ENCODE data around the gene POLK. TPM values are rescaled to one million over a fixed set of nuclear protein-coding genes. Genes with fewer than 3 reads are reported as not detected.

Gene POLK
- total RNA-seq (2016; rRNA removed; fragmentation: Illumina TruSeq; extraction: Trizol) (11.7 and 17.2 TPM in 2 replicates), polyA plus RNA-seq (2011; rRNA removed) (7.8 and 8.6 TPM in 2 replicates), polyA minus RNA-seq (2011; rRNA and poly(A)+ RNA removed; ENCODE audit: low replicate concordance) (3.7 and 13.3 TPM in 2 replicates), Bru-seq, nascent RNA (percentile 63 among the genes with signal in this experiment), BruChase-seq, experiment 1, labeled RNA remaining after a 6-hour chase (percentile 61 among the genes with signal in this experiment), BruChase-seq, experiment 2, labeled RNA remaining after a 2-hour chase (percentile 62 among the genes with signal in this experiment)
- 1.6 and 2.7 TPM in 2 replicates for total RNA-seq (2016; cell fraction: cytosol; rRNA removed; fragmentation: Illumina TruSeq; extraction: Trizol; ENCODE audit: low read depth)
- total RNA-seq (2016; cell fraction: insoluble cytoplasmic fraction; rRNA removed; fragmentation: Illumina TruSeq; extraction: Trizol) = 11.7 and 17.1 TPM in 2 replicates
- total RNA-seq (2016; cell fraction: membrane; rRNA removed; fragmentation: Illumina TruSeq; extraction: Trizol) = 4.0 and 4.1 TPM in 2 replicates
- total RNA-seq (2016; cell fraction: nucleus; rRNA removed; fragmentation: Illumina TruSeq; extraction: Trizol) = 16.5 and 20.9 TPM in 2 replicates
- 2.6 and 3.4 TPM in 2 replicates for polyA plus RNA-seq (2011; cell fraction: cytosol; rRNA removed)
- 4.9 and 5.8 TPM in 2 replicates for polyA plus RNA-seq (2011; cell fraction: nucleus; rRNA removed)
- polyA plus RNA-seq (2012) = 5.9 and 6.9 TPM in 2 replicates
- 0.16 TPM in 2 replicates for polyA plus RNA-seq (2016; cell fraction: cytosol; fragmentation: Illumina TruSeq; extraction: Trizol; ENCODE audit: low read depth)
- 6.5 and 6.8 TPM in 2 replicates for polyA plus RNA-seq (2016; cell fraction: insoluble cytoplasmic fraction; fragmentation: Illumina TruSeq; extraction: Trizol; ENCODE audit: low read depth)
- 0.63 and 0.77 TPM in 2 replicates for polyA plus RNA-seq (2016; cell fraction: membrane; fragmentation: Illumina TruSeq; extraction: Trizol; ENCODE audit: low read depth)
- polyA plus RNA-seq (2016; cell fraction: nucleus; fragmentation: Illumina TruSeq; extraction: Trizol; ENCODE audit: insufficient read depth, low read depth) = 10.7 and 11.2 TPM in 2 replicates
- polyA minus RNA-seq (2011; cell fraction: cytosol; rRNA and poly(A)+ RNA removed) = 6.9 and 7.8 TPM in 2 replicates
- 28.2 and 32.2 TPM in 2 replicates for polyA minus RNA-seq (2011; cell fraction: nucleus; rRNA and poly(A)+ RNA removed)
- long read RNA-seq, experiment 1, partial matches to known transcripts = 0 of 1 reads
- long read RNA-seq, experiment 1, other reads (novel, unspliced or antisense) = 1 of 1 reads
- long read RNA-seq, experiment 2, partial matches to known transcripts = 0 of 5 reads
- long read RNA-seq, experiment 2, other reads (novel, unspliced or antisense) = 5 of 5 reads

DNA sequence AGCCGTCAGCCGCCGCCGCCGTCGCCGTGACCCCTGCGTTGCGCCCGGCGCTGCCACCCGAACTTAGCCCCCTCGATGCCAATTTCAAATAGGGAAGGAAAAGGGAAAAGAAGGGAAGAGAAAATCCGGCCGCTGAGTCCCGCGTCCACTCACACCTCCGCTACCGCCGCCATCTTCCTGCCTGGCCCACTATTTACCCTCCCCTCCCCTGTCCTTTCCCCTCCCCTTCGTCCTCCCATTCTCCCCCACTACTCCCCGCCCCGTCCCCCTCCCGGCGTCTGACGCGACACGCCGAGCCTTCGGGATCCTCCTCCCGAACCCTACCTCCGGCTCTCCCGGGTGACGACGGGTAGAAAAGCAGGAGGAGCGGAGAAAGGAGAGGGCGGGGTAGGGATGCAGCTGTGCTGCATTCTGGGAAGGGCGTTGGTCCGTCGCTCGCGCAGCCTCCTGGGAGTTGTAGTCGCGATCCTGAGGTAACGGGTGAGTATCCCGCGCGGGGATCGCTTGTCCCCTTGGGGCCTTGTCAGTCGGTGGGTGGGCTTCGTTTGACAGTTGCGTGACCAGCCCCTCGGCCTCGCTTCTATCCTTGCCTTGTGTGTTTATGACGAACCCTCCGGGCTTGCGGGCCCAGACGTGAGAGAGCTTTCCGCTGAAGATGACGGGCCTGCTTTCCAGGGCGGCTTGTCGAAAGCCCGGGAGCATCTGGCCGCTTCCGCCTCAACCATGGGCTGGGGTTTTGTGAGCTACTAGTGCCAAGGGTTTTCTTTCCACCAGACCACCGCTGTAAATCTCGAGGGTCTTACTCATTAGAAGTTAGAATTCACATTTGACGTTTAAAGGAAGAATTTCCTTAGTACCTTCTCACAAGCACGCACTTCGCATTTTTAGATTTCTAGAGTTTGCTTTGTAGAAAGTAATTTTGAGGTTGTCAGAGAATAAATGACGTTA lies at the start of gene POLK, which contains the start of gene CERT1:
Gene POLK (plus strand): TSS at position 457 of the 948 bp plus-strand sequence.
Gene CERT1 (minus strand): TSS at position 195 of the 948 bp plus-strand sequence. CDS start 422 bp downstream, outside the sequence.
- H3K27me3 ChIP-seq (ENCODE audit: control insufficient read depth in 1 of 2, insufficient read depth in 2 of 2, low read length in 2 of 2) = no peaks in the 10 kb centered on the region; a peak in 1 of 5 replicates
- 1% methylated on average over 53 of the region's 71 CpGs for WGBS (ENCODE audit: low lambda C conversion rate)
- ChIA-PET CTCF (ENCODE audit: low intra/inter-chr PET ratio, low total read pairs) (no interaction called here), POLR2A (interaction anchor here (0.6 to 1.2 kb wide), 4 partner anchors 175 to 1887 kb away, joined by 3 to 7 read pairs (median 4); partner anchors contain the start of gene HMGCR)
- in situ Hi-C loops (cut with HindIII; ENCODE audit: extremely low pct_ligation_motif_present, low pct_unique_long_range_greater_than_20kb) (loop anchor here (25.0 kb wide), 1 partner anchor 824 kb away; the partner anchor contains the start of gene HEXB), intact Hi-C loops (cut with micrococcal nuclease; ENCODE audit: unreplicated experiment) (loop anchor here (10.0 kb wide), 1 partner anchor 173 kb away; no protein-coding TSS in a partner anchor)
- H3K4me1 ChIP-seq (ENCODE audit: insufficient read depth, low read length) = peaks cover 43% of the 10 kb centered on the region
- peak; percentile 97 for ATAC-seq
- H2AFZ ChIP-seq (ENCODE audit: low read length) = peak within 1 kb of the TSS; percentile 69
- DNase-seq (ENCODE audit: low spot score) = peak; percentile 96
- peak within 1 kb of the TSS; percentile 83 for H3K27ac ChIP-seq (ENCODE audit: extremely low read length, insufficient read depth, low read length)
- H3K4me3 ChIP-seq (replicated peaks in 1 of 3; ENCODE audit: insufficient read depth in 1 of 3, low read depth in 2 of 3, low read length in 3 of 3) = peak within 1 kb of the TSS; percentile 89 to 96 (median 91)
- H3K9me3 ChIP-seq (ENCODE audit: low read length) = no peaks in the 10 kb centered on the region
- peak within 1 kb of the TSS; percentile 77 for H3K4me2 ChIP-seq (ENCODE audit: low read depth, low read length)
- H3K79me2 ChIP-seq (ENCODE audit: insufficient read depth, low read length) = peaks cover 59% of the 10 kb centered on the region
- peak; percentile 78 for FAIRE-seq
- H4K20me1 ChIP-seq (ENCODE audit: insufficient read depth, low read length) = peaks cover 19% of the 10 kb centered on the region
- H3K36me3 ChIP-seq (replicated peaks in 1 of 2; ENCODE audit: control insufficient read depth in 1 of 2, insufficient read depth in 2 of 2, low read length in 2 of 2) = no peaks in the 10 kb centered on the region
- H3K9ac ChIP-seq (ENCODE audit: insufficient read depth, low read depth, low read length) = peak within 1 kb of the TSS; percentile 87
- BruUV-seq (replicated peaks) = TSS peak; percentile 69
- no peak; the same call in 1 of the 2 replicates for TF ChIP-seq ZSCAN20 (CRISPR knock-in tag; IDR thresholded peaks at IDR 0.05; ENCODE audit: borderline replicate concordance)
- TF ChIP-seq, protein P1, sequence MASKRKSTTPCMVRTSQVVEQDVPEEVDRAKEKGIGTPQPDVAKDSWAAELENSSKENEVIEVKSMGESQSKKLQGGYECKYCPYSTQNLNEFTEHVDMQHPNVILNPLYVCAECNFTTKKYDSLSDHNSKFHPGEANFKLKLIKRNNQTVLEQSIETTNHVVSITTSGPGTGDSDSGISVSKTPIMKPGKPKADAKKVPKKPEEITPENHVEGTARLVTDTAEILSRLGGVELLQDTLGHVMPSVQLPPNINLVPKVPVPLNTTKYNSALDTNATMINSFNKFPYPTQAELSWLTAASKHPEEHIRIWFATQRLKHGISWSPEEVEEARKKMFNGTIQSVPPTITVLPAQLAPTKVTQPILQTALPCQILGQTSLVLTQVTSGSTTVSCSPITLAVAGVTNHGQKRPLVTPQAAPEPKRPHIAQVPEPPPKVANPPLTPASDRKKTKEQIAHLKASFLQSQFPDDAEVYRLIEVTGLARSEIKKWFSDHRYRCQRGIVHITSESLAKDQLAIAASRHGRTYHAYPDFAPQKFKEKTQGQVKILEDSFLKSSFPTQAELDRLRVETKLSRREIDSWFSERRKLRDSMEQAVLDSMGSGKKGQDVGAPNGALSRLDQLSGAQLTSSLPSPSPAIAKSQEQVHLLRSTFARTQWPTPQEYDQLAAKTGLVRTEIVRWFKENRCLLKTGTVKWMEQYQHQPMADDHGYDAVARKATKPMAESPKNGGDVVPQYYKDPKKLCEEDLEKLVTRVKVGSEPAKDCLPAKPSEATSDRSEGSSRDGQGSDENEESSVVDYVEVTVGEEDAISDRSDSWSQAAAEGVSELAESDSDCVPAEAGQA (IDR thresholded peaks at IDR 0.05; ENCODE audit: low read depth) = no peak
- TF ChIP-seq, protein P1 (CRISPR knock-in tag; IDR thresholded peaks at IDR 0.05; ENCODE audit: borderline replicate concordance) = no peak
- TF ChIP-seq NONO (IDR thresholded peaks at IDR 0.05) = no peak
- TF ChIP-seq NONO (CRISPR knock-in tag; conservative IDR thresholded peaks at IDR 0.05) = peak; percentile 65
- TF ChIP-seq ISL2 (CRISPR knock-in tag; IDR thresholded peaks at IDR 0.05) = no peak
- no peak for TF ChIP-seq MAFF (IDR thresholded peaks at IDR 0.05; ENCODE audit: low read depth, low read length)
- TF ChIP-seq CHD4 (IDR thresholded peaks at IDR 0.05; ENCODE audit: borderline replicate concordance, low read length) = no peak
- TF ChIP-seq RXRB (CRISPR knock-in tag; IDR thresholded peaks at IDR 0.05; ENCODE audit: borderline replicate concordance) = 0 out of 2 replicates have a peak, but pooled peaks have one; percentile 13
- TF ChIP-seq EP300 (IDR thresholded peaks at IDR 0.05; ENCODE audit: low read depth in 2 of 2, low read length in 2 of 2) = no peak; a peak in 1 of 4 replicates
- TF ChIP-seq EP300 (CRISPR knock-in tag; IDR thresholded peaks at IDR 0.05; ENCODE audit: borderline replicate concordance) = no peak
- TF ChIP-seq ZNF234 (CRISPR knock-in tag; conservative IDR thresholded peaks at IDR 0.05) = no peak
